DMS 273 (cell line): ENCODE data around the gene SDC4.
A peak's percentile ranks its signal among the peaks of the same experiment; 100 is the strongest.

Experiments used
- DNase-seq: peaks from one replicate; lab custom pipeline; 2025; ENCODE audit not compliant: unreplicated experiment; lab: John Stamatoyannopoulos, UW

SDC4 gene

DNA sequence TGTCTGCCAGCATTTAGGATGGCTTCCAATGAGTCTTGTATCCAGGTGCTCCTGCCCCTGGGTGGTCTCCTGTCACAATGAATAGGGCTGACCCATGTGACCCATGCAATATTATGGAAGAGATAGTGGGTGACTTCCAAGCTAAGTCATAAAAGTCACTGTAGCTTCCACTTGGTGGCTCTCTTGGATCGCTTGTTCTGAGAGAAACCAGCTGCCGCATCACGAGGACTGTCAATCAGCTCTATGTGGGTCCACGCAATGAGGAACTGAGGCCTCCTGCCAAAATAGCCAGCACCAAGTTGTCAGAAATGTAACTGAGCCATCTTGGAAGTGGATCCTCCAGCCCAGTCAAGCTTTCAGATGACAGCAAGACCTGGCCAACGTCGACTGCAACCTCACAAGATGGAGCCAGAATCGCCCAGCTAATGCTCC is 25.3 kb downstream of the SDC4 start:
- peak; percentile 36 for DNase-seq

DNA sequence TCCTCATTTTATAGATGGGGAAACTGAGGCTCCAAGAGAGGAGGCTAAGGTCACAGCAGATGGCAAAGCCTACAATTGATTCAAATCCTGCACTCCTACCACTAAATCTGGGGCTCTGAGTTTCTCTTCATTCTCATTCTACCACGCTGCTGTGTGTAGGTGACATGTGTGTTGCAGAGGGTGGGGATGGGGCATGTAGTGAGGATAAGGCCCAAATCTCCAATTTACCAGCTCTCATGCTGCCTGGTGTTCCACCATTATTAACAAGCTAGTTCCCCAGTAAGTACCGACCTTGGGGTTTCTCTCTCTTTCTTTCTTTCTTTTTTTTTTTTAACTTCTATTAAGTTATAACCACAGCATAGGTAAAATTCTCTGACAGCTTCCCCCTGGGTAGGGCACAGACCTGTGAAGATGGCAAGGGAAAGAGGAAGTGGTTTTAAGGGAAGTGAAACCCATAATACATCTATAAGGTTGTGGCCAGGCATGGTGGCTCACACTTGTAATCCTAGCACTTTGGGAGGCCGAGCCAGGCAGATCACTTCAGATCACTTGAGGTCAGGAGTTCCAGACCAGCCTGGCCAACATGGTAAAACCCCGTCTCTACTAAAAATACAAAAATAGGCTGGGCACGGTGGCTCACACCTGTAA is 27.2 kb downstream of the SDC4 start:
- no peak for DNase-seq

DNA sequence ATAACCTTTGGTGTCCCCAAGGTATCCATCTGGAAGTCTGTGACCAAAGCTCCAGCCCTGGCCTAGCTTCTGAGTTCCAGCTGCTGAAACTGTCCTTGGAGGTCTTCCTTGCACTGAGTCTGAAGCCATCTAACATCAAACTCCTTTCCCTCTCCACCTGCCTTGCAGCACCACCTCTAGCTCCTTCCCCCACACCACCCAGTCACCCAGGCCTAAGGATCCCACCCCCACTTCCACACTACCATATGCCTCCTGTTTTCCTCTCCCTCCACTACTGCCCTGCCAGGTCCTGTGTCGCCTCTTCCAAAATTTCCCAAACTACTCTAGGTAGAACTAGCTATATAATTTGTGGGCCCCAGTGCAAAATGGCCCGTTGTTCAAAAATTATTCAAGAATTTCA is 29.3 kb downstream of the SDC4 start:
- no peak for DNase-seq

DNA sequence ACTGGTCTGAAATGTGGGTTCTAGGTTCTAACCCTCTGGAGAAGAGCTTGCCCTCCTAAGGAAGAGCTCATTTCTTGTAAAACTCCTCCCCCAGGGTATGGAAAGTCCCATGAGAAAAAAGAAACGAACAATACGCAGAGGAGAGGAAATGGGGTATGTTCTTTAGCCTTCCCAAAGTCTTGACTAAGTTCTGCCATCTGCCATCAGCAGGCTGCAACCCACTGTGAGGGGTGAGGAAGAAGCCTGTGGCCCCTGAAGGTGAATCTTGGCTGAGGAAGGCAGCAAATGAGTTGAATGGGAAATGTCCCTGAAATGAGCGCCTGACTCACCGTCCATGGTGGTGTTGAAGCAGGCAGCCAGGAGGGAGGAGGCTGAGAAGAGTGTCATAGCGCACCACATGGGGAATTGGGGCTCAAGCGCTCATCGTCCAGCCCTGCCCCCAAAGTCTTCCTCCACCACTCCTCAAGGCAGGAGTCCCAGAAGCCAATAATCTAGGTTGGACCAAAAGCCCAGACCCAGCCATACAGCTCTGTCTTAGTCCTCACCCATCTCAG is 29.8 kb downstream of the SDC4 start:
- DNase-seq, result no peak

DNA sequence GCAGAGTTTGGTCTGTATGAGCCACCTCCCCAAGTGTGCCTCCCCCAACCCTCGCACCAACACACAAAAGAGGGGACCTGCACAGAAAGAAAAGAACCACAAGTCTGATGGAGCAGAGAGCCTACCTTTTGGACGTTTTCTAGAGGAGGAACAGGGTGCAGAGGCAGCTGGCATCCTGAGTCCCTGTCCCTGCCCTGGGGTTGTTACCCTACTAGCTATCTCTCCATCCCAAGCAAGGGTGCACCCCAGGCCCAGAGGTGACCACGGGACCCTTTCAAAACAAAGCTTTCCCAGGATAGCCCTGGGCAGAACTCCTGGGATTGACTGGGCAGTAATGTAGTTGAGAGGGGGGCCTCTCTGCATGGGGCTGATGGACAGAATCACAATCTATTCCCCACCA is 30.4 kb downstream of the SDC4 start:
- DNase-seq, result no peak

DNA sequence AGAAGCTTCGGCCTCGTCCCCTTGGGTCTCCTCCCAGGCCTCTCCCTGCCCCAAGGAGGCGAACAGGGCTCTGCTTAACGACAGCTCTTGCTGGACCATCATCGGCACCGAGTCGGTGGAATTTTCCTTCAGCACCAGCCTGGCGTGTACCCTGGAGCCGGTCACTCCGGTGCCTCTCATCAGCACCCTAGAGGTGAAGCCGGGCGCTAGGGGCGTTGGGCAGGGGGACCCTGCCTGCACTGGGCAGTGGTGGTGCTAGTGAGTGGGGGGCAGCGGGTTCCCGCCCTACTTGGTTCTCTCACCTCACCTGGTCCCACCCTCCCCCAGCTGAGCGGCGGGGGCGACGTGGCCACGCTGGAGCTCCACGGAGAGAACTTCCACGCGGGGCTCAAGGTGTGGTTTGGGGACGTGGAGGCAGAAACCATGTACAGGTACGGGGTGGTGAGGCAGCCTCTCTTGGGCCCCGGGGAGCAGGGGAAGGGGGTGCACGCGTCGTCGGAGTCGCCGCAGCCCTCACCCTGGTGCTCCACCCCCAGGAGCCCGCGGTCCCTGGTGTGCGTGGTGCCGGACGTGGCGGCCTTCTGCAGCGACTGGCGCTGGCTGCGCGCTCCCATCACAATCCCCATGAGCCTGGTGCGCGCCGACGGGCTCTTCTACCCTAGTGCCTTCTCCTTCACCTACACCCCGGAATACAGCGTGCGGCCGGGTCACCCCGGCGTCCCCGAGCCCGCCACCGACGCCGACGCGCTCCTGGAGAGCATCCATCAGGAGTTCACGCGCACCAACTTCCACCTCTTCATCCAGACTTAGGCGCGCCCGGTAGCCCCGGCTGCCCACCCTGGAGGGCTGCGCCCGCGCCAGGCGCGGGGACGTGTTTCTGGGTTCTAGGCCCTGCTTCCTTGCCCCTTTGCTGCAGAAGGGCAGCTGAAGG is 31.8 kb downstream of the SDC4 start:
- no peak for DNase-seq

DNA sequence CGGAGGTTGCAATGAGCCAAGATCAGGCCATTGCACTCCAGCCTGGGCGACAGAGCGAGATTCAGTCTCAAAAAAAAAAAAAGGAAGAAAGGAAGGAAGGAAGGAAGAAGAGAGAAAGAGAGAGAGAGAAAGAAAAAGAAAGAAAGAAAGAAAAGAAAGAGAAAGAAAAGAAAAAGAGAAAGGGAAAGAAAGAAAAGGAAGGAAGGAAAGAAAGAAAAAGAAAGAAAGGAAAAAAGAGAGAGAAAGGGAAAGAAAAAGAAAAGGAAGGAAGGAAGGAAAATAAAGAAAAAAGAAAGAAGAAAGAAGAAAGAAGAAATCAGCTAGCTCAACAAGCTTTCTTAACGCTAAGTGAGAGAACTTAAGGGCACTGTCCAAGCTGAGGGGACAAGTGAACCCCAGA is 32.6 kb downstream of the SDC4 start:
- DNase-seq, result no peak

DNA sequence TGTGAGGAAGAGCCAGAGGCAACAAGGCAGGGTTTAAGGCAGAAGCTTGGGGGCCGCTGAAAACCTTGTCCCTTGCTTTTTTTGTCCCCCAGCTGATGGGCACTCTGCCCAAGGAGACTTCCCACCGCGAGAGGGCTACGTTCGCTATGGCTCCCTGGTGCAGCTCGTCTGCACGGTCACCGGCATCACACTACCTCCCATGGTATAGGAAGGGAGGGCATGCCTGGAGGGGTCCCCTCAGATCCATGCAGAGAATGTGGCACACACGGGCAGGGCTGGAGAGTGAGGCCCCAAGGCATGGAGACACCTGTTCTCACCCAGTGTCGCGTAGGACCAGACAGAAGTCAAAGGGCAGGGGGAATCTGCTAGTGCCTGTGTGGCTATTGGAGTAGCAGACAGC is 34.3 kb downstream of the SDC4 start:
- DNase-seq, result no peak

DNA sequence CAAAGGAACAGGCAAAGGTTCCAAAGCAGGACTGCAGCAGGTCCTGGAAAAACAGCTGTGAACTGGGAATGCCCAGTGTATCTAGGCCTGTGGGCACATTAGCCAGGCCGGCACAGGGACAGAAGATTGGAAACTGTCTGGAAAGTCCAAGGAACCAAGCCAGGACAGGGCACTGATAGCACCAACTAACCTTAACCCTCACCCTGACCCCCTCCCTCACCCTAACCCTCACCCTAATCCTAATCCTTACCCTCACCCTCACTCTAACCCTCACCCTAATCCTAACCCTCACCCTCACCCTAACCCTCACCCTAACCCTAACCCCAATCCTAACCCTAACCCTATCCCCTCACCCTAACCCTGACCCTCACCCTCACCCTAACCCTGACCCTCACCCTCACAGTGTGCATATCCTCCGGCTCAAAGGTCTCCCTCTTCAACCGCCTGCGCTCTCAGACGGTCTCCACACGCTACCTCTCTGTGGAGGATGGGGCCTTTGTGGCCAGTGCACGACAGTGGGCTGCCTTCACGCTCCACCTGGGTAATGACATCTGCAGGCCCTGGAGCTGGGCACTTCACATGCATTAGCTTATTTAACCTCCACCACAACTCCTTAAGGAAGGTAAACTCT is 35.0 kb downstream of the SDC4 start:
- DNase-seq, result no peak

DNA sequence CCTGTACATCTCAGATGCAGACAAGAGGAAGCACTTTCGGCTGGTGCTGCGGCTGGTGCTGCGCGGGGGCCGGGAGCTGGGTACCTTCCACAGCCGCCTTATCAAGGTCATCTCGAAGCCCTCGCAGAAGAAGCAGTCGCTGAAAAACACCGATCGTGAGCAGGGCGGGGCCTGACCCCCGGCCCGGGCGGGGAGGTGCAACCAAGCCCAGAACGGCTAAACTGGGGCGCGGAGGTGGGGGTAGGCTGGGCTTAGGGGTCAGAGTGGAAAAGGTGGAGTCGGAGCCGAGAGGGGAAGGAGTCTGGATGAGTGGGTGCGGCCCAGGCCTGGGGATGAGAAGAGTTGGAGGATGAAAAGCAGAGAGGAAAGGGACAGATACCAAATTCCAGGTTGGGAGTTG is 36.0 kb downstream of the SDC4 start:
- DNase-seq, result no peak

DNA sequence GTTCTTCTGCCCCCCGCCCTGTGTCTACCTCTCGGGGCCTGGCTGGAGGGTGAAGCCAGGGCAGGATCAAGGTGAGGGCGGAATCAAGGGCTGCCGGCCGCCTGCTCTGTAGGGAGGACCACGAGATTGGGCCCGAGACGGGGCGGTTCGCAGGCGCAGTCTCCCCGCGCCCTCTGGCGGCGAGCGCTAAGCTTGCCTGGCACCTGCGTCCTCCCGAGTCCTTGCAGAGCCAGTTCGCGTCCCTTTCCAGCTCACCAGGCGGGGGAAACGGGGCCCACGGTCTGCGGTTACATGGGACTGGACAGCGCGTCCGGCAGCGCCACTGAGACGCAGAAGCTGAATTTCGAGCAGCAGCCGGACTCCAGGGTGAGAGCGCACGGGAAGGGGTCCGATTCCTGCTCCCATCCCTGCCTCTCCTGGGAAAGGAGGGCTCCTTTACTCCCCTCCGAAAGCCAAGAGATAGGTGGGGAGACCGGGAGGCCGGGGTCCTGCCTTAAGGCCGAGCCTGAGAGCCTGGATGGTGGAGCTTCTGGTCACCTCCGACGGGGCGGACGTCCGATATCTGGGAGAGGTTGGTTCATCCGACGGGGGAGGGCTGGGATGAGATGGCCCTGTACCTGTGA is 36.5 kb downstream of the SDC4 start:
- peak; percentile 86 for DNase-seq

DNA sequence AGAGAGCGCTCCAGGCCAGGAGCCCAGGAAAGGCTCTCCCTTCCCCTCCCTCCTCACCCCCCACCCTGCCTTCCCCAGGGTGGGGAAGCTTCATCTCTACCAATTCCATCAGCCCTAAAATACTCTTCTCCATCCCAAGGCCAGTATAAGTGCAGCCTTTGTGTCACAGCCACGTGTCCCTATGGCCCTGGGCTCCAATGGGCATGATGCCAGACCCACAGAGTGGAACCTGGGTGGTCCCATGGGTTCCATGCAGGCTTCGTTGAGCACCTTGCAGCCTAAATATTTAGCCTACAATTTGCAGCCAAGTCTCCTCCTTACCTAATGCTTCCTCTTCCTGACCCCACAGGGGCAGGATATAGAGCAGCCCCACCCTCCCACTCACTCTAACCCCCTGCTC is 39.1 kb downstream of the SDC4 start:
- DNase-seq, result no peak

DNA sequence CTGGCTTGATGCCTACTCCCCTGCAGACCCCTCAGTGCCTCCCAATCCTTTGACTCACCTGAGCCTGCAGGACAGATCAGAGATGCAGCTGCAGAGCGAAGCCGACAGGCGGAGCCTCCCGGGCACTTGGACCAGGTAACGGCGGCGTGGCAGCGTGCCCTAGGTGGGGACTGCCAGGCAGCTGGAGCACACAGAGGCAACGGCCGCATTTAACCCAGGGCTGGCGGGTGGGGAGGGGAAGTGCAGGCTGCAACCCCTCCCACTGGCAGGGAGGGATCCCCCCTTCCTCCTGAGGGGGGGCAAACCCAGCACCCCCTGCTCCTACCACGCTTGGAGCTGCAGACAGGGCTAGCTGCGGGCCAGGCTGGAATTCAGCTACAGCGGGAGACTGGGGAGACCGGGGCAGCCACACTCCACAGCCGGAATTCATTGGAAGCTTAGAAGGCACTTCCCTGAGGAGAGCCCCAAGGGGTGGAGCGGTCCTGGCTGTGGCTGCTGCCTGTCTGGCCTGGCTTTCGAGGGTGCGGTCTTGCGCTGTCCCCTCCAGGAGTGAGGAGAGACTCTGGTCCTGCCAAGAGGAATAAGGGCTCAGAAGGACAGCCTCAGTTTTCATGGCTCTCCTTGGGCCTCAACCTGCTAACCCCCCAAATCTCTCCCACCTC is 40.0 kb downstream of the SDC4 start, which contains the start of gene MATN4:
MATN4 (minus strand) TSS at position 183 of the 662 bp plus-strand sequence. CDS start 2,717 bp downstream, outside the sequence.
- no peak for DNase-seq

DNA sequence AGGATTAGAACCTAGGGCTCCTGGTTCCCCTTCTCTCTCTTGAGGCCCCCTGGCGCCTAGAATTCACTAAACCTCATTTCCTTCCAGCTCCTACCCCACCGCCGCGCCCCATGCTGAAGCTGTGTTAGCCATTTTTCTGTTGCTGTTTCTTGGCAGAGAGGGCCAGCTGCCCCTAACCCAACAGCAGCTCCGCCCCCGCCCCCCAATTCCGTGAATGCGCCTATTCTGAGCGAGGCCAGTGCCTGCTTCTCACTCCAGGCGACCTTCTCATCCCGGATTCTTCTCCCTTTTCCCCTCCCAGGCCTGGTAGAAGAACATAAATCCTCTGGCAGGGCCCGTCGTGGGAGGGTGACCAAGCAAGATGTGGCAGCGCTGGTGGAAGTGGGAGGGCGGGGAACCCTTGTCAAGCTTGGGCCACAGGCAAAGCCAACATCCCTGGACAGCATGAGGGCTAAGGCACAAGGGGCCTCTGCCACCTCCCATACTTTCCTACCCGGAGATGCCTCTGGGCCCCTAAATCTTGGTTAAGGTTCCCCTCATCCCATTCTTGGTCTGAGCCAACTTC is 41.1 kb downstream of the SDC4 start:
- no peak for DNase-seq

DNA sequence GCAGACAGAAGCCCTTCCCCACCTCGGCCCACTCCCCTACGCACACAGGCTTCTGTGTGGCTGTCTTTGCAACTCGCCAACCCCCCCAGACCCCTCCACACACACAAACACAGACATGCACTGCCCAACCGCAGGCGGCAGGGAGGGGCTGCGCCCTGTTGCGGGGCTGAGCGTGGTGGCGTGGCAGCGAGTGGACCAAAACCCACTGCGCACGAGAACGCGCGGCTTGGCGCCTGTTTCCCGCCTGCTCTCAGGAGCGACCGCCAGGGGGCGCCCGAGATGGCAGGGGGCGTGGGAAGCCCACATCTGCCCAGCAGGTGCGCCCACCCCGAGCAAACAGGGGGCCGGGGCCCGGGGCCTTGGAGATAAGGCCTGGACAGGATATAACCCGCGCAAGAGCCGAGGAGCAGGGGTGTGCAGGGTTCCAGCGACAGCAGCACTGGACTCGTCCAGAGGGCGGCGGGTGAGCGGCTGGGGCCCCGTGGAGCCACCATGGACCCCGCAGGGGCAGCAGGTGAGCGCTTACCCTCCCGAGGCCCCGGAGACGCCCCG is 41.7 kb downstream of the SDC4 start, which contains the start of gene RBPJL:
RBPJL (plus strand) TSS at position 410 of the 552 bp plus-strand sequence; CDS start at position 493, 83 bp downstream.
- no peak for DNase-seq

DNA sequence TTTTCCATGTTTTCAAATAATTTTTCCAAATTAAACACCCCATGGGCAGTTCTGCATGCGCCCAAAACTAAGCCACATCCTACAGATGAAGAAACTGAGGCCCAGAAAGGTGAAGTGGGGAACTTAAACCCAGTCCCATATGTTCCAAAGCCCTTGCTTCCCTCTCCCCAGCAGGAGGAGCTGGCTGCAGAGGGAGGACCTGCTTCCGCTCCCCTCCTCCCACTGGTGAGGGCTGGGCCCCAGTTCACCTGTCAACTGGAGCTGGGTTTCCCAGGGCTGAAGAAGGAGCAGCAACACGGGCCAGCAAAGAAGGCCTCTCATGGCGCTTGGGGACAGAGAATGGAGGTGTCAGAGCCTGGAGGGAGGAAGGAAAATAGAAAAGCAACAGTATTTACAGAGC is 43.0 kb downstream of the SDC4 start:
- no peak for DNase-seq

DNA sequence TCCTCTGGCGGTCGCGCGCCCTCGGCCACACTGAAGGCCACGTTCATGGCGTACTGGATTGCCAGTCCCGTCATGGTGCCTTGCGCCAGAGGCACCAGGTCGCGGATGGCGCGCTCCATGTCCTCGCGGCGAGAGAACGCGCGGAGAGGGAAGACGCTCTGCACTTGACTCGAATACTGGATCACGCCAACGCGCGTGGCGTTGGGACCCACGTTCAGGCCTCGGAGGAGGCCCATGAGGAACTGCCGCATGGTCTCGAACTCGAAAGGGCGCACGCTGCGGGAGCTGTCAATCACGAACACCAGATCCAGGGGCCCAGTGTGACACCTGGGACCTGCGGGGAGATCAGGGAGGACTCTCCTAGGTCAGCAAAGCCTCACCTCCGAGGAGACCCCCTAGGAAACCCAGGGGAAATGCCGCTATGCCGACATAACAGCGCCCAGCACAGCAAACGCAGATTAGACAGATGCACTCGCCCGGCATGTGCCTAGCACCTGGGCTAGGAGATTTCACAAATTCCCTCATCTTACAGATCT is 43.7 kb downstream of the SDC4 start:
- no peak for DNase-seq

DNA sequence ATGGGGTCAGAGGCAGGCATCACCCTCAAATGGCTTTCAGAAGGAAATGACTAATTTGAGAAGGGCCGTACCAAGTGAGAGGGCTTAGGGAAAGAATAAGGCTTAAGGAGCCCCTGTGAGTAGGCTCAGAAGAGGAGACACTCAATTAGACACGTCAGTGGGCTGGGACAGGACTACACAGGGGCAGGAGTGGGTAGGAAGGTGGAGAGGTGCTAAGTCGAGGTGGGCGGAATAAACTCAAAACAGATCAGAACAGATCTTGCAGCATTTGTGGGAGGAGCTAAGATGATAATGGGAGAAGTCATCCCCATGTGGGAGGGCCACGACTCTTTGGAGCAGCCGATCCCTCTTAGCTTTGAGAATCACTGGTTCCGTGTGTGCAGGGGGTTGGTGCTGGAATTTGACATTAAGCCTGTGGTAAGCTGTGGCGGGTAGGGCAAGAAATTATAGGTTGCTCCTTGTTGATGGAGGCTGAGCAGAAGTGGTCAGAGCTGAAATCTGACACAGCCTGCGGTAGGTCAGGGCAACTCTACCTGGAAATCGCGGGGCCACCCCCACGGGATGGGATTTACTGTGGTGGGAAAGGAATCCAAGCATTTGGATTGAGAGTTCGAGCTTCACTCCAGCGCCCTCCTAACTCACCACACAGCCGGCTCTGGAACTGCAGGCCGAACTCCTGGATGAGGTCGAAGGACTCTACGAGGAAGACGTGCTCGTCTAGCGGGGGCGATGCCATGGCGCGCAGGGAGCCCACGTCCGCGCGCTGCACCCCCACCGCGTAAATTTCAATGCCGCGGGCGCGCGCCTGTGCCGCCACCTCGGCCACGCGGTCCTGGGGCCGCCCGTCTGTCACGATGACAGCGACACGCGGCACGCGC is 44.4 kb downstream of the SDC4 start:
- no peak for DNase-seq
